BLaER1 (cell line): ENCODE data around the gene GASK1A.

Source experiments
- H3K27ac ChIP-seq: shearing (Covaris generic); formaldehyde crosslinking; 2 replicates; pipeline ENCODE4 v1.8.1; 2022
- H3K27me3 ChIP-seq: shearing (Covaris generic); formaldehyde crosslinking; 2 replicates; pipeline ENCODE4 v1.8.1; 2022
- H3K36me3 ChIP-seq: shearing (Covaris generic); formaldehyde crosslinking; 2 replicates; pipeline ENCODE4 v1.8.1; 2022
- H3K4me1 ChIP-seq: shearing (Covaris generic); formaldehyde crosslinking; 2 replicates; pipeline ENCODE4 v1.8.1; 2022
- H3K4me2 ChIP-seq: shearing (Covaris generic); formaldehyde crosslinking; 2 replicates; pipeline ENCODE4 v1.8.1; 2022
- H3K4me3 ChIP-seq: shearing (Covaris generic); formaldehyde crosslinking; 2 replicates; pipeline ENCODE4 v1.8.1; 2022
- H3K9ac ChIP-seq: shearing (Covaris generic); formaldehyde crosslinking; 2 replicates; pipeline ENCODE4 v1.8.1; 2022
- H3K9me3 ChIP-seq: shearing (Covaris generic); formaldehyde crosslinking; 2 replicates; pipeline ENCODE4 v1.8.1; 2022
- H4K20me1 ChIP-seq: shearing (Covaris generic); formaldehyde crosslinking; 2 replicates; pipeline ENCODE4 v1.8.1; 2022
- Cebpa-rat ChIP-seq: shearing (Covaris generic); IDR thresholded peaks from 2 replicates; pipeline ENCODE4 v1.8.1; 2022

Gene GASK1A

GRCh38 chr3:42979044-42979972 lies at the start of gene GASK1A:
Gene GASK1A (plus strand): TSS chr3:42979311. CDS start chr3:42979643, 332 bp downstream.
- no peak within 1 kb of the TSS for H3K9ac ChIP-seq
- H3K4me1 ChIP-seq, result peaks cover 10% of the 10 kb centered on the region
- H3K27me3 ChIP-seq, result peaks cover 47% of the 10 kb centered on the region
- no peaks in the 10 kb centered on the region for H4K20me1 ChIP-seq
- peaks cover 39% of the 10 kb centered on the region for H3K9me3 ChIP-seq
- no peak within 1 kb of the TSS for H3K27ac ChIP-seq
- H3K36me3 ChIP-seq, result no peaks in the 10 kb centered on the region
- H3K4me3 ChIP-seq, result peak within 1 kb of the TSS; percentile 64
- H3K4me2 ChIP-seq, result peak within 1 kb of the TSS; percentile 81
- no peak for TF ChIP-seq Cebpa-rat

- Histone ChIP-seq H3K9me3 (no peaks in the 10 kb centered on the region; the same call in 1 of the 2 replicates), H3K27ac (no peak overlapping the region), H3K9ac (no peak overlapping the region), H3K4me2 (no peak overlapping the region), H3K4me3 (no peak overlapping the region), H4K20me1 (no peaks in the 10 kb centered on the region), H3K36me3 (no peaks in the 10 kb centered on the region), H3K27me3 (no peaks in the 10 kb centered on the region), H3K4me1 (no peaks in the 10 kb centered on the region)
- TF ChIP-seq Cebpa-rat, result no peak
Measured at GRCh38 chr3:42934111-42934510, 45.0 kb upstream of the GASK1A start.

- H3K36me3 ChIP-seq, result no peaks in the 10 kb centered on the region
- no peak for TF ChIP-seq Cebpa-rat
- H3K4me3 ChIP-seq, result no peak overlapping the region
- no peaks in the 10 kb centered on the region for H3K4me1 ChIP-seq
- H3K9me3 ChIP-seq, result no peaks in the 10 kb centered on the region; the same call in 1 of the 2 replicates
- H3K27ac ChIP-seq, result no peak overlapping the region
- no peak overlapping the region for H3K4me2 ChIP-seq
- no peaks in the 10 kb centered on the region for H3K27me3 ChIP-seq
- H3K9ac ChIP-seq, result no peak overlapping the region
- no peaks in the 10 kb centered on the region for H4K20me1 ChIP-seq
Measured at GRCh38 chr3:42934910-42935309, 44.2 kb upstream of the GASK1A start.

GRCh38 chr3:42935472-42935871 lies 43.6 kb upstream of the GASK1A start:
- no peaks in the 10 kb centered on the region for H3K27me3 ChIP-seq
- H3K4me3 ChIP-seq, result no peak overlapping the region
- no peak for TF ChIP-seq Cebpa-rat
- H3K4me1 ChIP-seq, result no peaks in the 10 kb centered on the region
- no peak overlapping the region for H3K4me2 ChIP-seq
- H3K9me3 ChIP-seq, result no peaks in the 10 kb centered on the region; the same call in 1 of the 2 replicates
- H3K27ac ChIP-seq, result no peak overlapping the region
- H3K36me3 ChIP-seq, result no peaks in the 10 kb centered on the region
- H4K20me1 ChIP-seq, result no peaks in the 10 kb centered on the region
- H3K9ac ChIP-seq, result no peak overlapping the region

GRCh38 chr3:42936157-42936981 lies 42.7 kb upstream of the GASK1A start:
- Histone ChIP-seq H3K4me1 (no peaks in the 10 kb centered on the region), H3K9ac (no peak overlapping the region), H3K4me3 (no peak overlapping the region), H3K27ac (no peak overlapping the region), H3K27me3 (no peaks in the 10 kb centered on the region), H4K20me1 (no peaks in the 10 kb centered on the region), H3K4me2 (no peak overlapping the region), H3K9me3 (no peaks in the 10 kb centered on the region; the same call in 1 of the 2 replicates), H3K36me3 (no peaks in the 10 kb centered on the region)
- TF ChIP-seq Cebpa-rat, result no peak

DNA sequence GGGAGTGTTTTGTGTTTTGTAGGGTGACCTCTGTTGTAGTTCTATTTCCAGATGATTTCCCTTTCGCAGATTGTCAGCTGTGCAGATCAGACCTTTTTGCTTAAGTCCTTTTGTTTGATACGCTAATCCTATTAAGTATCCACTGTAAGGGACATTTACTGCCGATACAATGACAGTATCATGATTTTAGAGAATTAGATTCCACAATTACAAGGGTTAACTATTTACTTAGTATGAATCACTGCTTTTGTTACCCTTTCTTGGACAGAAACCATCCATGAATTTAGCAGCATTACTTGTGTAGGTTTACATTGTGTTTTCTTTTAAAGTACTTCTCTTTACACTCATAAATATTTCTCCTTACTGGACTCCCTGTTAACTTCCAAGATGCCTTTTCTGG lies 41.8 kb upstream of the GASK1A start:
- H3K9me3 ChIP-seq, result no peaks in the 10 kb centered on the region; the same call in 1 of the 2 replicates

GRCh38 chr3:42942693-42943092 lies 36.4 kb upstream of the GASK1A start:
- Histone ChIP-seq H3K4me2 (no peak overlapping the region), H3K36me3 (no peaks in the 10 kb centered on the region), H3K27ac (no peak overlapping the region), H4K20me1 (no peaks in the 10 kb centered on the region), H3K4me3 (no peak overlapping the region), H3K27me3 (no peaks in the 10 kb centered on the region), H3K4me1 (no peaks in the 10 kb centered on the region), H3K9ac (no peak overlapping the region), H3K9me3 (no peaks in the 10 kb centered on the region)
- TF ChIP-seq Cebpa-rat, result no peak

More for the DNA sequence above, 41.8 kb upstream of the GASK1A start:
- no peak overlapping the region for H3K9ac ChIP-seq
- no peak overlapping the region for H3K27ac ChIP-seq
- no peaks in the 10 kb centered on the region for H3K4me1 ChIP-seq
- no peaks in the 10 kb centered on the region for H3K36me3 ChIP-seq
- no peak overlapping the region for H3K4me2 ChIP-seq
- H3K27me3 ChIP-seq, result no peaks in the 10 kb centered on the region
- no peak for TF ChIP-seq Cebpa-rat
- no peak overlapping the region for H3K4me3 ChIP-seq
- H4K20me1 ChIP-seq, result no peaks in the 10 kb centered on the region

GRCh38 chr3:42946050-42946449 lies 33.1 kb upstream of the GASK1A start:
- TF ChIP-seq Cebpa-rat, result no peak
- Histone ChIP-seq H3K4me3 (no peak overlapping the region), H3K27ac (no peak overlapping the region), H3K4me2 (no peak overlapping the region), H3K9me3 (no peaks in the 10 kb centered on the region), H3K9ac (no peak overlapping the region), H3K27me3 (no peaks in the 10 kb centered on the region), H4K20me1 (no peaks in the 10 kb centered on the region), H3K4me1 (no peaks in the 10 kb centered on the region), H3K36me3 (no peaks in the 10 kb centered on the region)

DNA sequence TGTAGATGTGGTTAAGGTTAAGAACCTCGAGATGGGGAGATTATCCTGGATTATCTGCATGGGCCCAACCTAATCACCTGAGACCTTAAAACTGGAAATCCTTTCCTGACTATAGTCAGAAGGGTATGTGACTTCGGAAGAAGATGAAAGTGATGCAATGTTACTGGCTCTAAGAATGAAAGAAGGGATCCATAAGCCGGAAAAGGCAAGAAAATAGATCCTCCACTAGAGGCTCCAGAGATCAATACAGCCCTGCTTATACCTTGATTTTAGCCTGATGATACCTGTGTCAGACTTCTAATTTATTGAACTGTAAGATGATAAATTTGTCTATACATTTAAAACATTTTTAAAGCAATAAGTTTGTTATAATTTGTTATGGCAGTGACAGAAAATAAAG lies 21.5 kb upstream of the GASK1A start:
- Histone ChIP-seq H3K27ac (no peak overlapping the region), H3K9me3 (no peaks in the 10 kb centered on the region), H3K4me3 (no peak overlapping the region), H3K9ac (no peak overlapping the region), H3K4me2 (no peak overlapping the region), H3K4me1 (no peaks in the 10 kb centered on the region), H4K20me1 (no peaks in the 10 kb centered on the region), H3K27me3 (no peaks in the 10 kb centered on the region), H3K36me3 (no peaks in the 10 kb centered on the region)
- TF ChIP-seq Cebpa-rat, result no peak

DNA sequence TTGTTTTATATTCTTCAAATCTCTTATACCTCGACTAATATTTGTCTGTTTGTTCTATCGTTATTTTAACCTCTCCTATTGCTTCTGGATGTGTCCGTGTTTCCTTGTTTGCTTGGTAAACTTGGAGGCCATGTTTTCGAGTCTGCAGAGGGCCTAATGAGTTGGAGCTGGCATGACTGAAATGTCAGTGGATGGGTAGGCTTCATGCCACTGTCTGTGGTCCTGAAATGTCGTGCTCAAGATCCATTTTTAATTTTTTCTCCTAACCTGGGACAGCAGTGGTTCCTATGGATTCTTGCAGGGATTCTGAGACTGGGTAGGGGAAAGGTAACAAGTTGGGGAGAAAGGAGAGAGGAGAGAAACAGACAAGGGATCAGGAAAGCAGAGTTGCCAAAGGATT lies 18.8 kb upstream of the GASK1A start:
- H3K9me3 ChIP-seq, result no peaks in the 10 kb centered on the region
- no peaks in the 10 kb centered on the region for H4K20me1 ChIP-seq
- H3K4me2 ChIP-seq, result no peak overlapping the region
- no peak overlapping the region for H3K4me3 ChIP-seq
- H3K9ac ChIP-seq, result no peak overlapping the region
- H3K27me3 ChIP-seq, result no peaks in the 10 kb centered on the region
- H3K27ac ChIP-seq, result no peak overlapping the region
- no peaks in the 10 kb centered on the region for H3K4me1 ChIP-seq
- no peaks in the 10 kb centered on the region for H3K36me3 ChIP-seq
- no peak for TF ChIP-seq Cebpa-rat
